ENCODE measurements around the gene MYADML2. TPM values are rescaled to one million over a fixed set of nuclear protein-coding genes. Genes with fewer than 3 reads are reported as not detected.
"Not testable (repeated sequence)": the region's sequence is repeated elsewhere in the genome, so short reads cannot be mapped to it uniquely, and the experiment has no call there.

MYADML2 gene
- total RNA-seq, 1 donor from 2014 or later, result not detected

GRCh38 chr17:81984773-81985410, 37.9 kb upstream of the MYADML2 start:
- H3K9me3 Mint-ChIP-seq, result no peaks in the 10 kb centered on the region
- H3K27ac Mint-ChIP-seq, result no peak overlapping the region
- H3K4me1 Mint-ChIP-seq (ENCODE audit: unreplicated experiment), result no peaks in the 10 kb centered on the region
- H3K36me3 Mint-ChIP-seq, result peaks cover 7% of the 10 kb centered on the region
- TF ChIP-seq, protein P1, sequence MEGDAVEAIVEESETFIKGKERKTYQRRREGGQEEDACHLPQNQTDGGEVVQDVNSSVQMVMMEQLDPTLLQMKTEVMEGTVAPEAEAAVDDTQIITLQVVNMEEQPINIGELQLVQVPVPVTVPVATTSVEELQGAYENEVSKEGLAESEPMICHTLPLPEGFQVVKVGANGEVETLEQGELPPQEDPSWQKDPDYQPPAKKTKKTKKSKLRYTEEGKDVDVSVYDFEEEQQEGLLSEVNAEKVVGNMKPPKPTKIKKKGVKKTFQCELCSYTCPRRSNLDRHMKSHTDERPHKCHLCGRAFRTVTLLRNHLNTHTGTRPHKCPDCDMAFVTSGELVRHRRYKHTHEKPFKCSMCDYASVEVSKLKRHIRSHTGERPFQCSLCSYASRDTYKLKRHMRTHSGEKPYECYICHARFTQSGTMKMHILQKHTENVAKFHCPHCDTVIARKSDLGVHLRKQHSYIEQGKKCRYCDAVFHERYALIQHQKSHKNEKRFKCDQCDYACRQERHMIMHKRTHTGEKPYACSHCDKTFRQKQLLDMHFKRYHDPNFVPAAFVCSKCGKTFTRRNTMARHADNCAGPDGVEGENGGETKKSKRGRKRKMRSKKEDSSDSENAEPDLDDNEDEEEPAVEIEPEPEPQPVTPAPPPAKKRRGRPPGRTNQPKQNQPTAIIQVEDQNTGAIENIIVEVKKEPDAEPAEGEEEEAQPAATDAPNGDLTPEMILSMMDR (conservative IDR thresholded peaks at IDR 0.05), result no peak
- no peak for DNase-seq (ENCODE audit: extremely low spot score, unreplicated experiment)
- H3K27me3 Mint-ChIP-seq, result no peaks in the 10 kb centered on the region
- H3K4me3 Mint-ChIP-seq, result no peak overlapping the region

- peaks cover 7% of the 10 kb centered on the region for H3K36me3 Mint-ChIP-seq
- H3K4me3 Mint-ChIP-seq, result no peak overlapping the region
- no peaks in the 10 kb centered on the region for H3K4me1 Mint-ChIP-seq (ENCODE audit: unreplicated experiment)
- no peaks in the 10 kb centered on the region for H3K9me3 Mint-ChIP-seq
- H3K27ac Mint-ChIP-seq, result no peak overlapping the region
- DNase-seq (ENCODE audit: extremely low spot score, unreplicated experiment), result no peak
- no peaks in the 10 kb centered on the region for H3K27me3 Mint-ChIP-seq
- TF ChIP-seq, protein P1 (conservative IDR thresholded peaks at IDR 0.05), result no peak
Observed at GRCh38 chr17:81983639-81984373, 36.8 kb upstream of the MYADML2 start.

DNA sequence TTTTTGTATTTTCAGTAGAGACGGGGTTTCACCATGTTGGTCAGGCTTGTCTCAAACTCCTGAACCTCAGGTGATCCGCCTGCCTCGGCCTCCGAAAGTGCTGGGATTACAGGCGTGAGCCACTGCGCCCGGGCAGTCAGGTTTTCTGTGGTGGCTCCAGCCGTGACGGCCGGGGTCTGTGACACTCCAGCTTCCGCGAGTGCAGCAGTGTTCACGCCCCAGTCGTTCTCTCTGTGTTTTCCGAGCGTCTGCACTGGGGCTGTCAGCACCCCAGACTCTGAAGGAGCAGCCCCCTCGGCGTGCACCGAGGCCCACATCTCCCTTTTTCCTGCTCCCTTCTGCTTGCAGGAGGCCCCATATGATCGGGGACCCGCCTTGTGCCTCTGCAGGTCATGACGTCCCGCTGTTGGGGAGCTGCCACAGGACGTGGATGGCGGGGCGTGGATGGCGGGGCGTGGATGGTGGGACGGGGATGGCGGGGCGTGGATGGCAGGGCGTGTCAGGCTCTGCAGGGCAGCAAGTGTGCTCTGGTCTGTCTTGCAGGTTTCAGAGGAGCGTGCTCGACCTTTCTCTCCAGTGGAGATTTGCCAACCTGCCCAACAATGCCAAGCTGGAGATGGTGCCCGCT, 36.1 kb upstream of the MYADML2 start:
- H3K9me3 Mint-ChIP-seq, result no peaks in the 10 kb centered on the region
- H3K27ac Mint-ChIP-seq, result no peak overlapping the region
- H3K27me3 Mint-ChIP-seq, result no peaks in the 10 kb centered on the region
- no peaks in the 10 kb centered on the region for H3K4me1 Mint-ChIP-seq (ENCODE audit: unreplicated experiment)
- no peak overlapping the region for H3K4me3 Mint-ChIP-seq
- no peak for DNase-seq (ENCODE audit: extremely low spot score, unreplicated experiment)
- peaks cover 7% of the 10 kb centered on the region for H3K36me3 Mint-ChIP-seq
- TF ChIP-seq, protein P1 (conservative IDR thresholded peaks at IDR 0.05), result no peak

DNA sequence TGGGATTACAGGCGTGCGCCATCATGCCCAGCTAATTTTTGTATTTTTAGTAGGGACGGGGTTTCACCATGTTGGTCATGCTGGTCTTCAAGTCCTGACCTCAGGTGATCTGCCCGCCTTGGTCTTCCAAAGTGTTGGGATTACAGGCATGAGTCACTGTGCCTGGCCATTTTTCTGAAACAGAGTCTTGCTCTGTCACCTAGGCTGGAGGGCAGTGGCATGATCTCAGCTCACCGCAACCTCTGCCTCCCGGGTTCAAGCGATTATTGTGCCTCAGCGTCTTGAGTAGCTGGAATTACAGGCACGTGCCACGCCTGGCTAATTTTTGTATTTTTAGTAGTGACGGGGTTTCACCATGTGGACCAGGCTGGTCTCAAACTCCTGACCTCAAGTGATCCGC, 34.5 kb upstream of the MYADML2 start:
- H3K27me3 Mint-ChIP-seq; DNase-seq (ENCODE audit: extremely low spot score, unreplicated experiment); H3K4me1 Mint-ChIP-seq (ENCODE audit: unreplicated experiment); H3K36me3 Mint-ChIP-seq; H3K27ac Mint-ChIP-seq; H3K4me3 Mint-ChIP-seq; H3K9me3 Mint-ChIP-seq: not testable (repeated sequence)

GRCh38 chr17:81980707-81981343, 33.8 kb upstream of the MYADML2 start:
- Mint-ChIP-seq H3K4me1 (ENCODE audit: unreplicated experiment) (no peaks in the 10 kb centered on the region), H3K9me3 (no peaks in the 10 kb centered on the region), H3K27ac (peak overlapping the region; percentile 74), H3K4me3 (peak overlapping the region; percentile 82), H3K27me3 (no peaks in the 10 kb centered on the region), H3K36me3 (peaks cover 7% of the 10 kb centered on the region)
- DNase-seq (ENCODE audit: extremely low spot score, unreplicated experiment), result no peak
- TF ChIP-seq, protein P1 (conservative IDR thresholded peaks at IDR 0.05), result no peak

All from type B pancreatic cell (in vitro differentiated cells).